EH (cell line): ENCODE data around the gene MACF1.
"Not testable (repeated sequence)": the region's sequence is repeated elsewhere in the genome, so short reads cannot be mapped to it uniquely, and the experiment has no call there.

ENCODE experiments used
- DNase-seq: peaks from one replicate; pipeline ENCODE4 v3.0.0-alpha.2; 2015; ENCODE audit warnings: low read depth

MACF1 gene

DNA sequence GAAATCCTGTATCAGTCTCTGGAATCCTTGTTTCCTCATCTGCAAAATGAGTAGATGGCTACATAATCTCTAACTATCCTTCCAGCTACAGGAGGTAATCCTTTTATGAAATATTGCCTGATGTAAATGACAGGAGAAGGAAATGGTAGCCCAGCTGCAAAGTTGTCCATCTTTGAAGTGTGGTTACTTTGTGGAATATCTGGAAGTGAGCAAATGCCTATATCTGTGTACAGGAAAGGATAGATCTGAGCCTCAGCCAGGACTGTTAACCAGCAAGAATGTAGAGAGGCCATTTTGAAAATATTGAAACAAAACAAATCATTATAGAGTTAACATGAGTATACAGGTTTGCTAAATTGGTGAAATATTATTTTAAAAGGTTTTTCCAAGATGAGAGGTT, 212.1 kb downstream of the MACF1 start:
- no peak for DNase-seq

DNA sequence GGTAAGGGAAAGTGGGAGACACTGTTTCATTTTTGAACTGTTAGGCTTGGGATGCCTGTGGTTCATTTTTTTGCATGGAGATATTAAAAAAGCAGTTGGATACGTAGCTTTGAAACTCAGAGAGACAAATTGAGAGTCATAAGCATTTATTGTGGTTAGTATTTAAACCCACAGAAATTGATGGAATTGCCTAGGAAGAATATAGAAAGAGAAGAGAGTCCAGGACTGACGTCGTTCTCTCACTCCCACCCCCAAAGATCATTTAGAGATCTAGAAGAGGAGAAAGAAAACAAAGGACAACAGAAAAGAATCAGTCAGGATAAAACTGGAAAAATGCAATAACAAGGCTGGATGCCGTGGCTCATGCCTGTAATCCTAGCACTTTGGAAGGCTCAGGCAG, 213.7 kb downstream of the MACF1 start:
- no peak for DNase-seq

GRCh38 chr1:39420493-39420892, 216.0 kb downstream of the MACF1 start:
- no peak for DNase-seq

DNA sequence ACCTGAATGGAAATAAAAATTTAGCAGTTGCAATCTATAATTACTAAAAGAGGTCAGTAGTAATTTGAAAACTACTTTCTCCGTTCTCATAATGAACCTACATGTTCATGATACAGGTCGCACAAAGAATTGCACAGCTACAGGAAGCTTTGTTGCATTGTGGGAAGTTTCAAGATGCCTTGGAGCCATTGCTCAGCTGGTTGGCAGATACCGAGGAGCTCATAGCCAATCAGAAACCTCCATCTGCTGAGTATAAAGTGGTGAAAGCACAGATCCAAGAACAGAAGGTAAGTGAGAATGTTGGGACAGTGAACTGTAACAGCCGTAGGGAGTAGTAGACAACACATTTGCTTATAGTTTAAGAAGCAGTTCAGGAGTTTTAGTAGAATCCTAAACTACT, 218.1 kb downstream of the MACF1 start:
- DNase-seq: no peak

DNA sequence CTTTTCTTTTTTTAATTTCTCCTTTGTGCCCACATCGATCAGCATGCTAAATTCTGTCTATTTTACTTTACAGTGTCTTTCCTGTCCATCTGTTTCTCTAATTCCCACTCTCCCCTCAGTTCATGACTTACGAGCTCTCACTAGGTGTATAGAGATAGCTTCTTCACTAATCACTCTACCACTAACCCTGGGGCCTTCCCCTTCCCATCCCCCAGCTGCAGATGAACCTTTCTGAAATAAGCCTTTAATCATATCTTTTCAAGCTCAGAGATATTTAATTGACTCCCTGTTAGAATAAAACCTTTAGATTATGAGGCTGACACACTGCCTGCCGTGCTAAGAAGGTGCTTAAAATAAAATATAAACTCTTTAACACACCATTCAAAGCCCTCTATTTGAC, 220.7 kb downstream of the MACF1 start:
- no peak for DNase-seq

- DNase-seq: no peak
These were observed 221.1 kb downstream of the MACF1 start for GRCh38 chr1:39425634-39426033.

DNA sequence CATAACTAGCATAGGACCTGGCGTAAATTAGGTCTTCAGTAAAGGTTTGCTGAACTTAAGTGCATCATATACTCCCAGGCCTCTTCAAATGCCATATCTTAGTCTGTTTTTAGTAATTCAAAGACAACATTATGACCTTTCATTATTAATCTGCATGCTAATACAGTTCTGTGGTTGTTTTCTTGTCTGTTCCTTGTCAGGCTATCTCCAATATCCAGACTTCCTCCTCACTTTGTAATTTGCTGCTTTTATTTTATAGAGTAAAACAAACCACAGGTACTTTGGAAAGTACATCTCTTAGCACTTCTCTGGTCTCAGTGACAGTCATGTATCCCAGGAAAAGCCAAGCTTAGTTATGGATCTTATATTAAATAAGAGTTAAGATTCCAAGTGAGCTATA, 221.9 kb downstream of the MACF1 start:
- DNase-seq: no peak

DNA sequence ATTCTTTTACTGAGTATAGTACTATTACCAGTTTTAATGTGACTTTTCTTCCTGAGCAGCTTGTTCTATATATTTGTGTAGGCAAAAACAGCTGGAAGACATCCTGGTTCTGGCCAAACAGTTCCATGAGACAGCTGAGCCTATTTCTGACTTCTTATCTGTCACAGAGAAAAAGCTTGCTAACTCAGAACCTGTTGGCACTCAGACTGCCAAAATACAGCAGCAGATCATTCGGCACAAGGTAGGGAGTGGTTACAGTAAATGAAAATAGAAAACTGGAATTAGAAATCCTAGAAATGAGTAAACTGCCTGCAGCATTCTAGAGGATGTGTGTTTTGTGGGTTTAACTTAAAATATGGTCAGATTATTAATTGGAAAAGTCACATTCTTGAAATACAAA, 222.9 kb downstream of the MACF1 start:
- no peak for DNase-seq

DNA sequence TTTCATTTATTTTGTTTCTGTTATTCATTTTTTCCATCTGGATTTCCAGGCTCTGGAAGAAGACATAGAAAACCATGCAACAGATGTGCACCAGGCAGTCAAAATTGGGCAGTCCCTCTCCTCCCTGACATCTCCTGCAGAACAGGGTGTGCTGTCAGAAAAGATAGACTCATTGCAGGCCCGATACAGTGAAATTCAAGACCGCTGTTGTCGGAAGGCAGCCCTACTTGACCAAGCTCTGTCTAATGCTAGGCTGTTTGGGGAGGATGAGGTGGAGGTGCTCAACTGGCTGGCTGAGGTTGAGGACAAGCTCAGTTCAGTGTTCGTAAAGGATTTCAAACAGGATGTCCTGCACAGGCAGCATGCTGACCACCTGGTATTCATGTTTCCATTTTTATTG, 223.4 kb downstream of the MACF1 start:
- DNase-seq: no peak

DNA sequence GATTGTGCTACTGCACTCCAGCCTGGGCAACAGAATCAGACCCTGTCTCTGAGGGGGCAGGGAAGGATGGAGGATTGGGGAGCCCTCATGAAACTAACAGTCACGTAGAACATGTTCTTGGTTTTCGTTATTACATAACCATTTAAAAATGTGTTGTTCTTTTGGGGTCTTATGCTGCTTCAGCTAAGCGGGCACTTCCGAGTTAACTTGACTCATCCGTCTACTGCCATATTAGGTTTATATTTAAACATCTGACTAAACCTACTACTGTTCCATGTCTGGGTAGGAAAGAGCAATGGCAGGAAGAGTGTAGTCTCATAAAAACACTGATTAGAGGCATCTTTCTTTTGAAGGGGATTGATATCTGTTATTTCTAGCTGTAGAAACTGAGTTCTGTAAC, 227.4 kb downstream of the MACF1 start:
- DNase-seq: peak; percentile 34

- DNase-seq: peak; percentile 58
These were observed 230.4 kb downstream of the MACF1 start for GRCh38 chr1:39434797-39435395.

GRCh38 chr1:39435597-39435996, 231.1 kb downstream of the MACF1 start:
- DNase-seq: no peak

DNA sequence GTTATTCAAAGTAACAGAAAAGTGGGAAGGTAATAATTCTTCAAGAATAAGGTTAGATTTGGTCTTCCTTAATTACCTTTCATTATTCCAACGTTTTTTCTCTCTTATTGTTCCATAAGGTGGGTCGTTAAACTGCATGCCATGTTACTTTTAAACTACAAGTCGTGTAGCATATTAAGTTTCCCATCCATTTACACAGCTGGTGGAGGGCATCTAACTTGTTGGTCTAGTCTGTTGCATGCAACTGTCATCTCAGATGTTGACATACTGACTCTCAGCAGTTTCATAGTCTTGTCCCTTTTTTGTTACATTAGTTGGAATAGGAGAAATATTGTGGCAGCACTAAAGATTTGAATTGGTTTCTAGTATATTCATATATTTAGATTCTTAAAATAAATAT, 232.3 kb downstream of the MACF1 start:
- DNase-seq: no peak

GRCh38 chr1:39438042-39438441, 233.5 kb downstream of the MACF1 start:
- DNase-seq: no peak

- no peak for DNase-seq
These were observed 236.4 kb downstream of the MACF1 start for GRCh38 chr1:39440856-39441255.

DNA sequence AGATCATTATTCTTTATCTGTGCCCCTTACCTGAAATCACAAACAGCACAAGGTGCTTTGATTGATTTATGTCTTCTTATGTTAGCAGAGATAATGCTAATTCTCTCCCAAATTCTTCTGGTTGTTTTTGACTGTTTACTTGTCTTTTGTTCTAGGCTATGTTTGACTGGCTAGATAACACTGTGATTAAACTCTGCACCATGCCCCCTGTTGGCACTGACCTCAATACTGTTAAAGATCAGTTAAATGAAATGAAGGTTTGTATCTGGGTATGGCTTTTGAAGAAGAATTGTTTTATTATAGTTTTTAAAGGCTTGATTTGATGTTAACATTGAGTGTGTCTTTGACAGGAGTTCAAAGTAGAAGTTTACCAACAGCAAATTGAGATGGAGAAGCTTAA, 237.3 kb downstream of the MACF1 start:
- DNase-seq: no peak

DNA sequence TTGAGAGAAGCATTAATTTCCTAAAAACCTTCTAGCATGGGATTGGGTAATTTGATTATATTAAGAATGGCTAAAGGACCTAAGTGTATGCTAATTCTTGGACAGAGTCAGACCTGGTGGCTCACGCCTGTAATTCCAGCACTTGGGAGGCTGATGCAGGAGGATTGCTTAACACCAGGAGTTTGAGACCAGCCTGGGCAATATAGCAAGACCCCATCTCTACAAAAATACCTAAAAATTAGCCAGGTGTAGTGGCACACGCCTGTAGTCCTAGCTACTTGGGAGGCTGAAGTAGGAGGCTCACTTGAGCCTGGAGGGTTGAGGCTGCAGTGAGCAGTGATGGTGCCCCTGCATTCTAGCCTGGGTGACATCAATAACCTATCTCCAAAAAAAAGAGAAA, 241.1 kb downstream of the MACF1 start:
- DNase-seq: no peak

- no peak for DNase-seq
These were observed 242.6 kb downstream of the MACF1 start for GRCh38 chr1:39446986-39447567.

GRCh38 chr1:39450041-39450440, 245.5 kb downstream of the MACF1 start:
- DNase-seq: not testable (repeated sequence)

DNA sequence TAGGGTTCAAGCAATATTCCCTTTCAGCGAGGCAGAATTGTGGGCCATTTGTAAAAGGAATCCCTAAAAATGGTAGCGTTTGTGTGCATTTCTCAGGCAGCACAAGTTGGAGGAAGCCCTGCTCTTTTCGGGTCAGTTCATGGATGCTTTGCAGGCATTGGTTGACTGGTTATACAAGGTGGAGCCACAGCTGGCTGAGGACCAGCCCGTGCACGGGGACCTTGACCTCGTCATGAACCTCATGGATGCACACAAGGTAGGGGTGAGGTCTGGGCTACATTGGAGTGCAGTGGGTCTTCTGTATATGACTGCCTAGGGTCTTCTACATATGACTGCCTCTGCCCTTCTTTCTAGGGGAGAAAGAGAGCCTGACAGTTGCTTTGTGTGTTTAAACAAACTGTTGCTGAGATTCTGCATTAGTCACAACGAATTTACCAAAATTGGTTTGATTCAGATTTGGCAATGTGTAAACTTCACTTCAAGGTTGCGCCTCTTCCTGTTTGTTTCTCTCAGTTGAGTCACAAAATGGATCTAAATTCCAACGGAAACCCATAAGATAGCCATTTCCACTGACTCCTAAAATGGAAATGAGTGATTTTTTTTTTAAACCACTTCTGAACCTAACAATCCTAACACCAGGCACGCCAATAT, 246.6 kb downstream of the MACF1 start:
- peak; percentile 61 for DNase-seq

GRCh38 chr1:39452081-39452480, 247.6 kb downstream of the MACF1 start:
- no peak for DNase-seq

- DNase-seq: no peak
These were observed 248.0 kb downstream of the MACF1 start for GRCh38 chr1:39452540-39452939.

DNA sequence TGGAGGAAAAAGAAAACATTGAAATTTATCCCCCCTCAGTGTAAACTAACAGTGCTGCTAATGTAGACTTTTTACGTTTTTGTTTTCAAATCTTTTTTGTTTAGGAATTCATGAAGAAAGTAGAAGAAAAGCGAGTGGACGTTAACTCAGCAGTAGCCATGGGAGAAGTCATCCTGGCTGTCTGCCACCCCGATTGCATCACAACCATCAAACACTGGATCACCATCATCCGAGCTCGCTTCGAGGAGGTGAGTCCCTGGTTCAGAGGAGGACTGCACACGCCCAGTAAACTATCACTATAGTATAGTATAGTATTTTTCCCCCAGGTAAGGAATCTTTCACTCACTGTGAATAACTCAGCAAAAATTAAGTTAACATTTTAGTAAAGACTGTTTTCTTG, 249.1 kb downstream of the MACF1 start:
- peak; percentile 15 for DNase-seq

GRCh38 chr1:39458991-39459390, 254.5 kb downstream of the MACF1 start:
- DNase-seq: no peak
